ENCODE results near the gene ORM1.
"Not testable (repeated sequence)": the region's sequence is repeated elsewhere in the genome, so short reads cannot be mapped to it uniquely, and the experiment has no call there.

The ORM1 gene

DNA sequence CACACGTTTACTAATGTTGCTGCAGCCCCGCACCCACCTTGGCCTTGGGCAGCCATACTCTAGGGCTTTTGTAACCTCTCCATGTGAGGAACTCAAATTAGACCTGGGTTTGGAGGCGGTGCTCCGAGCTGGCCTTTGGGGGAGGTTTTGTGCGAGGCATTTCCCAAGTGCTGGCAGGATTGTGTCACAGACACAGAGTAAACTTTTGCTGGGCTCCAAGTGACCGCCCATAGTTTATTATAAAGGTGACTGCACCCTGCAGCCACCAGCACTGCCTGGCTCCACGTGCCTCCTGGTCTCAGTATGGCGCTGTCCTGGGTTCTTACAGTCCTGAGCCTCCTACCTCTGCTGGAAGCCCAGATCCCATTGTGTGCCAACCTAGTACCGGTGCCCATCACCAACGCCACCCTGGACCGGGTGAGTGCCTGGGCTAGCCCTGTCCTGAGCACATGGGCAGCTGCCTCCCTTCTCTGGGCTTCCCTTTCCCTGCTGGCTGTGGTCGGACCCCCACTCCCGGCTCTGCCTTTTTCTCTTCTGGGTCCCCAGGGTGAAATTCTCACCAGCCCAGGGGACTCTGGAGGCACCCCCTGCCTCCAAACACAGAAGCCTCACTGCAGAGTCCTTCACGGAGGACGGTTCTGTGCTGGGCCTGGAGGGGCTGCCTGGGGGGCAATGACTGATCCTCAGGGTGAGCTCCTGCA, at the start of gene ORM1:
Gene ORM1 (plus strand): TSS at position 268 of the 701 bp plus-strand sequence. CDS start 36 bp downstream, at position 304.
- DNase-seq, result not testable (repeated sequence)

GRCh38 chr9:114273461-114273881, 49.4 kb upstream of the ORM1 start:
- no peak for DNase-seq

DNA sequence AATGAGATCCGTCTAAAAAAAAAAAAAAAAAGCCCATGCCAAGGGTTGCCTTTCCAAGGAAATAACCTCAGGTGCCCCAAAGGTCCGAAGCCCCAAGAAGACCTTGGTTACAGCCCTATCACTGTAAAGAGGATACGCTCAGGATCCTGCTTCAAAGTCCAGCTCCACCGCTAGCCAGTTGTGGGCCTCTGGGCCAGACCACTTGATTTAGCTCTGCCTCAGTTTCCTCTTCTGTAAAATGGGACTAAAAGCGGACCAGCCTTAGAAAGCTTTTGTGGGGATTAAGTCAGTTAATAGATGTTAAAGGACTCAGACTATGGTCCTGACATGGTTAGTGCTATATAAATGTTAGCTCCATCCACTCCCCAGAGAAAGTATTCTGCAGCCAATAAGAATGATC, 48.7 kb upstream of the ORM1 start:
- DNase-seq, result no peak

DNA sequence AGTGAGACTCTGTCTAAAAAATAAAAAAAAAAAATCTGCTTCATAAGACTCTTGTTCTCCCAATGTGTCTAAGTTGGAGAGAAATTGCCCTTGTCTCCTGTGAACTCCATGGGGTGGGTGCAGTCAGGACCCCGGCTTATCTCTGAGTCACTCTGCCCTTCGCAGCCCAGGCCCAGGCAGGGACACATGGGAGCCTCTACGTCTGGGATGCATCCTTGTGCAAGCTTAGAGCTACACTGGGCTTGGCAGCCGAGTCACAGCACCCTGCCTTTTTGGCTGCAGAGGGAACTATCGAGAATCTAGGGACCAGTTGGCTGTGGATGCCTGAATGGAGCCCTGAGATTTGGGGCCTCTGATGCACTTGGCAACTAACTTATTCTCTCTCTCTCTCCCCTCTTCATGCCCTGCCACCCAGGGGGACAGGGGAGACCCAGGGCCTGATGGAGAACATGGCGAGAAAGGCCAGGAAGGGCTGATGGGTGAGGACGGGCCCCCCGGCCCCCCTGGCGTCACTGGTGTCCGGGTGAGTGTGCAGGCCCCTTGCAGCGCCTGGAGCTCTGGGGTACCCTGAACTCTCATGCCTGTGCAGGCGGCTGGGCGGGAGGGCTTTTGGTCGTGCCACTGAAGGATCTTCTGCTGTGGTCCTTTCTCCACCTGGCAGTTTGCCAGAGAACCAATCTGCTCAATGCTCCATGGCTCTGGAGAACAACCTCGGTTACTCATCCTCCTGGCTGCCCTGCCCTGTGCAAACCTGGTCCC, 47.5 kb upstream of the ORM1 start:
- DNase-seq, result no peak

DNA sequence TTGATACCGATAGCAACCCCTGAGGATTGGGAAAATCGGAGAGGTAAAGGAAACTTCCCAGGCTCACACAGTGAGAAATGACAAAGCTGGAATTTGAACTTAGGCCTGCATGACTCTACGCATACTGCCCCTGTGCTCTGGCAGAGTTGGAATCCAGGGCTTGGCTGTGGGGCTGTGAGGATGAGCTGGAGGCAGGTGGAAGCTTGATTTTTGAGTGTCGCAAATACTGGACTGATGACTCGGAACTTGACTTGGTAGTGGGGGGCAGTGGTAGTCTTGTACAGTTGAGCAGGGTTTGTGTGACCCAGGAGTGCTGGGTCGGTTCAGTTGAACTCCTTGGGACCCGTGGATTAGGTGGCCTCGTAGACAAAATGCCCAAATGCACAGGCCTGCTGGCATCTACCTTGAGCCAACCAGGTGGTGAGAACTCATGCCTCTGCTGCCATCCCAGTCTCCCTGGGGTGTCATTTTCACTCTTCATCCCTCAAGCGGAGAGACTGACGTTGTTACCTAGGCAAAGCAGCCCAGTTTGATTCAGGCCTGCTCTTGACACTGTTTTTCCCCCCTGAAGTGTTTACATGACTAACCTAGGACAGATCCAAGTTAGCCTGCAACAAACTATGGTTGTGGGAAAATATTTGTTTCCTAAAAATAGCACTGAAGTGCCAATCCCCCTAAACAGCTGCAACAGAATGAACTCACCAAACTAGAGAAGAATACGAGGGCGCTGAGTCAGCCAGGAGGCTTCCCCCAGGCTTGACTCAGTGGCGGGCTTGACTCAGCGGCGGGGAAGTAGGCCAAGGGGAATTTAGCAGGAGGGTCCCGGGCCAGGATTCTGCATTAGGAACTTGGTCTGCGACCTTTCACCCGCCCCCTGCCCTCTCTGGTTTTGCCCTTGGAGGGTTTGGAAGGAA, 45.7 kb upstream of the ORM1 start:
- DNase-seq, result no peak

- DNase-seq, result no peak
Observed at GRCh38 chr9:114278356-114278755, 44.5 kb upstream of the ORM1 start.

GRCh38 chr9:114278881-114279570, 43.9 kb upstream of the ORM1 start:
- DNase-seq, result no peak

DNA sequence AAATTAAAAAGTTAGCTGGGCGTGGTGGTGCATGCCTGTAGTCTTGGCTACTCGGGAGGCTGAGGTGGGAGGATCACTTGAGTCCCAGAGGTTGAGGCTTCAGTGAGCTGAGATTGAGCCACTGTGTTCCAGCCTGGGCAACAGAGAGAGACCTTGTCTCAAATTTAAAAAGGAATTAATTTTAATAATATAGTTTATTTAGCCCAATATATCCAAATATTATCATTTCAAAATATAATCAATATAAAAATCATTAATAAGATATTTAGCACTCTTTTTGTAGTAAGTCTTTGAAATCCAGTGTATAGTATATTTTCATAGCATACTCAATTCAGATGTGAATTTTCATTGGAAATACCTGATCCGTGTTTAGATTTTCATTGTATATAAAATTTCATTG, 43.2 kb upstream of the ORM1 start:
- no peak for DNase-seq

DNA sequence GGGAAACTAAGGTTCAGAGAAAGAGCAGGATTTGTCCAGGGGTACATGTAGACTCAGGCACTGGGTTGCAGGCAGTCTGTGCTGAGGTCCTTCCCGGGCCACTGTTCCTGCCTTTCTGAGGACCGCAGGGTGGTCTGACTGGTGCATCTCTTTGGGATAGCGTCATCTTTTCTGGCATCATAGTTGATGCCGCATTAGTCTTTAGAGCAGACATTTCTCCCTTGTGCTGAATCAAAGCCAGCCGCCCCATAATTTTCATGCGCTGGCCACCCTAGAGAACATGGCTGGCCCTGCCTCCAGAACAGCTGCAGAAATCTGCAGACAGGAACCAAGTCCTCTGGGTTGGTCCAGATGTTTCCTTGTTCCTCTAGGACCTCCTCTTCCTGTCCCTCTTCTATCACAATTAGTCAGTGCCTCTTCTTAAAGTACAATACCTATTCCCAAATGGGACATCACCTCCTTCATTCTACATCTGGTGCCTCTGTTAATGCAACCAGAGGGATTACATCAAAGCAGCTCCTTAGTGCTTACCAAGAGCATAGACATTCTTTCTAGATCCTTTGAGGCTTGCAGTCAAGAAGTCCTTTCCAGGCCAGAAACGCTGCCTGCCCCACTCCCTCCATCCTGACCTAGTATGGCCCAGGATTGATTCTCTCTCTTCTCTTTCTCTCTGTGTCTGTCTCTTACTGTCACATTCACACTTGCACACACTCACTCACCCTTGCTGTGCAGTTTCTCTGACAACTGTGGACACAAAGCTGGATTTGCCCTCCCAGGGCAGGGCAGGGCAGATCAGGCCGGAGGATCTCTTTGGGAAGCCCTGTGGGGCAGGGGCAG, 42.0 kb upstream of the ORM1 start:
- no peak for DNase-seq

DNA sequence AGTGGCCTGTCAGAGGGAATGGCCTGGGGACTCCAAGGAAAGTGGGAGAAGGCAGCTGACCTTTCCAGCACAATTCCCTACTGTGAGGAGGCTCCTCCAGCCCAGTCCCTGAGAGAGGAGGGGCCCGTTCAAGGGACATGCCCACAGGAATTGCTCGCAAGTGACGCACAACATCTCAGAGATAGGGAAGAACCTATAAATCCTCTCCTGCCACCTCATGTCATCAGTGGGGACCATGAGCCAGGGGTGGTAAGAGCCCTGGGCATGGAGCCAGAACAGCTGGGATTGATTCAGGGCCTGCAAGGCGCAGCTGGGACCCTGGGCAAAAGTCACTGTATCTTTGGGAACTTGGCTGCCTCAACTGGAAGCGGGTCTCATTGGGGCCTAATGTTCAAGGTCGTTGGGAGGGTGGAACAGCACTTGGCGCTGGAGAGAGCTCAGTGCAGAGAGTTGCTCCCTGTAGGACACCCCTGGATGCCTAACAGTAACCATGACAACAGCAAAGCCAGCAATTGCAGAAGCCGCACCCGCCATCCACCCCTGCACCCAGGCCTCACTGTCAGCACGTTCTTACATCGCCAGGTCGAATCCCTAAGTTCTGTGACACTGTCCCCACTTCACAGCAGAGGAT, 41.3 kb upstream of the ORM1 start:
- DNase-seq, result no peak

GRCh38 chr9:114282104-114282485, 40.8 kb upstream of the ORM1 start:
- no peak for DNase-seq

DNA sequence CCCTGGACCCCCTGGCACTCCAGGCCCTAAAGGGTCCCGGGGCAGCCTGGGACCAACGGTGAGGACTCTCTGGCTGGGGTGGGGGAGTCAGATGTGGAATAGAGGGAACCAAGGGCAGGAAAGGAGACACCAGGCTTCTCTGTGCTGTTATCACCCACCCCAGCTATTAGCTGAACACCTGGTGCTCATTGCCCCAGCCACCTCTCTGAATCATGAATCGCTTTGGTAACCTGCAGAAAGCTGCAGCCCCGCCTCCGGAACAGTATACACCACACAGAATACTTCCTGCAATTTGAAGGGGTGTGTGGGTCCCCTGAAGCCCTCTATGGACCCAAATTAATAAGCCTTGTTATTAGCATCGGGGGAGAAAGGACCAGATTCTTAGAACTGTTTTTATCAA, 40.4 kb upstream of the ORM1 start:
- no peak for DNase-seq

GRCh38 chr9:114282926-114283325, 40.0 kb upstream of the ORM1 start:
- DNase-seq, result no peak

DNA sequence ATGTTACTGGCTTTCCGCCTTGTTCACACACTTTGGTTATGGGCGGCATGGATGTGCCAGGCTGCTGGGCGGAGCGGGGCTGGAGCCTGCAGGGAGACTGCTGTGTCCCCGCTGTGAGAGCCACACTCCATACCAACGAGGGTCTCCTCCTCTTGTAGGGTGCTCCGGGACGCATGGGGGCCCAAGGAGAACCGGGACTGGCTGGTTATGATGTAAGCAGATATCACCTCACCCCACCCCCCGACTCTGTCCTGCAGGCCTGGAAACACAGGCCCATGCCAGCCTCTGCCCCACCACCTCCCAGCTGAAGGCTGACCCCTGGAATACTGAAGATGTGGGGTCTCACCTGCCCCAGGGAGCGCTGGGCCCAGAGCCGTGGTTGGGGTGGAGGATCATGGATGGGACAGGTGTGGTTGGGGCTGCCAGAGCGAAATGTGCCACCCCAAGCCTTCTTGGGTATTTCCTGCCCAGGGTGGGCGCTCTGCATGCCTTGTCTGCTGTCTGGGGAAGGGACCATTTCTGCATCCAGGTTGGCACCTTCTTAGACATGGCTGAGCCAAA, 39.3 kb upstream of the ORM1 start:
- peak; percentile 1 for DNase-seq

DNA sequence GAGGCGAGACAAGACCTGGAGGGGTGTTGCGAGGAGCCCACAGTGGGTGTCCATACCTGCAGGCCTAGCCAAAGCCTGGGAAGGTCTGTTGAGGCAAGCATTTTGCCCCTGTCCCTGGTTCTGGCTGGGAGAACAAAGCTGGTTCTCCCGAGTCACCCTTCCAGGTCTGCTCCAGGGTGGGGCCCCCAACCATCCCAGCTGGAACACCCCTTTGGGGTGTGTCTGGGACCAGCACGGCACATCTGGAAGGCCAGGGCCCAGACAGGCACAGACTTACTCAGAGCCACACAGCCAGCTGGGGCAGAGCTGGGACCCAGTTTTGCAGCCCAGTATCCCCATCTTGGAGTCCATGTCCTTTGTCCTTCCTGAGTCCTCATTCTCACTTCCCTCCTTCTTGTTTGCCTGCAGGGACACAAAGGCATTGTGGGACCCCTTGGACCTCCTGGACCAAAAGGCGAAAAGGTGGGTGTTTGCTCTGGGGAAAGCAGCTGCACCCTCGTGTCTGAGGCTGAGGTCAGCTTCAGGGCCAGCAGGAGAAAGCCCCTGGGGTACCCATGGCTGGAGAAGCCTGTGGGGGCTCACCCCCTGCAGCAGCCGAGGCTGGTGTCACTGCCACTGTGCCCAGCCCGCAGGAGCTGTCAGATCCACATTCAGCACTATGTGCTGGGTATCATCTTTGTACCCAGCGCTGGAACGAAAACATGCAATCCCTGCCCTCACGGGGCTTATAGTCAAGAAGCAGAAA, 38.4 kb upstream of the ORM1 start:
- peak; percentile 5 for DNase-seq

- peak; percentile 9 for DNase-seq
Observed at GRCh38 chr9:114285166-114285867, 37.6 kb upstream of the ORM1 start.

DNA sequence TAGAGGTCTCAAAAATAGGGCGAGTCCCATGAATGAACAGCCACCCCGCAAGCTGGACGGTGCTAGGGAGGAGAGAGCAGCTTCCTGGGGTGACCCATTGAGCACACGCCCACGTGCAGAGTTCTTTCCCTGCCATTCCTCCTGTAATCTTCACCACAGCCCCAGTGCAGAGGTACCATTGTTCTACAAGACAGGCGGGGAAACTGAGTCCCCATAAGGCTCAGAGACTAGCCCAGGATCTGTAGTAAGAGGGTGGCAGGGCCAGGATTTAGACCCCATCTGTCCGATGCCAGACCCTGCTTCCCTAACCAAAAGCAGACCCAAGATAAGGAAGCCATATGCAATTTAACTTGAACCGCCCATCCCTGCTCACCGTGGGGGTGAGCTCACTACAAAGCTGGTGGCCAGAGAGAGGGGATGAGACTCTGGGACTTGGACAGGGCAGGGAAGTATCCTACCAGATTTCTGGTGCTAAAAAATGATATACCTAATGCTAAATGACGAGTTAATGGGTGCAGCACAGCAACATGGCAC, 36.7 kb upstream of the ORM1 start:
- DNase-seq, result peak; percentile 3

DNA sequence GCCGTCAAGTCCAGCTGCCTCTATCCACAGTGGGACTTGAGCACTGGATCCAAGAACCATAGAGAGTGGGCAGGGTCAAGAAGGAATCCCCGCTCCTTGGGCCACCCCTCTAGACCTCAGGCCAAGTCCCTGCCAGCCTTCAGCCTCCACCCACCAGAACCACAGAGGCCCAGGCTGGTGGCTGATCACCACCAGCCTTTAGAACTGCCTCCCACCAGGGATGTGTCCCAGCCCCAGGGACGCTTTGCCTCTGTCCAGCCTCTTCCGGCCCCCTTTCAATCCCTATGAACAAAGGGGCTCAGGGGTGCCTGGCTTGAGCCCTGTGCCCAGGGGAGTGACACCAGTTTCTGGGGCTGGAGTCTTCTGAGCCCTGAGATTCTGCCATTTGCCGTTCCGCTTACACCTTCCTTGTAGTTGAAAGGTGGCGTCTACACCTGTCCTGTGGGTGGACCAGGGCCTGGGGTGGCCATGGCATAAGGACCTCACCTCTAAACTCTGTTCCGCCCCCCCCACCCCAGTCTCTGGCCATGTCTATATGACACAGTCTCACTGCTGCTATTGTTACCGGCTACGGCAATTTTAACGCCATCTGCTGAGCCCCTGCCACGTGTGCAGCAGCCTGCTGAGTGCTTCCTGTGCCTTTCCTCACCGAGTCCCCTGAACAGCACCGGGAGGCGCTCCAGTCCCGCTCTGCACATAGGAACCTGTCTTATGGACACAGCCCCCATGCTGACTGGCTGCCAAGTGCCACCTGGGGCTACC, 35.7 kb upstream of the ORM1 start:
- DNase-seq, result peak; percentile 13

Data from activated CD8-positive, alpha-beta memory T cell treated with anti-CD3 and anti-CD28 coated beads, Interleukin-2, amount 50 U/mL, for 4 hours (primary cell).